ENCODE data around the gene AHCTF1. TPM values are rescaled to one million over a fixed set of nuclear protein-coding genes. Genes with fewer than 3 reads are reported as not detected.

The AHCTF1 gene
- total RNA-seq, 1 experiment from 2014 or later: 112 TPM

DNA sequence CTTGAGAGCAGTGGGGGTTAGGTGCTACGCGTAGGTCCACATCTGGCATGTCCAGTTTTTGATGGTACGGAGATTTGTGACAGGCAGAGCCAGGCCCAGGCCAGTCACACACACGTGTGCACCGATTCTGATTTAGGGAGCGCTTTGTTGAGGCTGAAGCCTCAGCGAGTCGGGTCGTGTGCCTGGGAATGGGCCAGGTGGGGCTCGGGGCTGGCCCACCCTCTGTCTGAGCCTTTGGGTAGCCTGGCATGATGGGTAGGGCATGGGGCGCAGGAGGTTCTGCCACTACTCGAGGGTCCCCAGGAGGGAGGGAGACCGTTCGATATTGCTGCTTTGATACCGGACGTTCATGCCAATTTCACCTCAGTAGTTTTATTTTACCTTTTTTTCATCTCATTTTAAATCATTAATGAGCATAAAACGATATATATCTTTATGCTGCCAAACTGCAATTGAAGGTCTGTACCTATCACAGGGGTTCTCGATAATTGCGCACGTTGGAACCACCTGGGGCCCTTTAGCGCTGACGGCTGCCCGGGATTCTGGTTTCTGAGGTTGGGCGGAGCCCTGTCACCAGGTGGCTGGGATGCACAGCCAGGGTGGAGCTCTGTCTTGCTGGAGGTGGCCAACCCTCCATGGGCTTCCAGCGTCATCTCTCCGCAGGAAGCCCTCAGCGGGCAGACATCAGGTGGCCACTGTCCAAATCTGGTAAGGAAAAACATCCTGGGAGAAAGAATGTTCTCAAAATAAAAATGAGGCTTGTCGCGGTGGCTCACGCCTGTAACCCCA, 135.6 kb downstream of the AHCTF1 start:
- no peaks in the 10 kb centered on the region for H3K36me3 Mint-ChIP-seq (ENCODE audit: insufficient read depth, unreplicated experiment)
- BruUV-seq (replicated peaks): no TSS peak
- H3K9me3 Mint-ChIP-seq (ENCODE audit: unreplicated experiment): no peaks in the 10 kb centered on the region
- TF ChIP-seq CTCF (IDR thresholded peaks at IDR 0.05; ENCODE audit: unreplicated experiment): no peak
- intact Hi-C loops (cut with micrococcal nuclease): no loop called here
- H3K4me1 Mint-ChIP-seq (ENCODE audit: insufficient read depth, unreplicated experiment): peaks cover 14% of the 10 kb centered on the region
- CTCF ChIA-PET: interaction anchor here (0.6 to 1.0 kb wide), 2 partner anchors 106 to 318 kb away, joined by 3 read pairs; no protein-coding TSS in a partner anchor
- no peak for DNase-seq (ENCODE audit: unreplicated experiment)
- no peaks in the 10 kb centered on the region for H3K27me3 Mint-ChIP-seq (ENCODE audit: insufficient read depth, unreplicated experiment)
- H3K27ac Mint-ChIP-seq (ENCODE audit: low read depth, unreplicated experiment): no peak overlapping the region
- no peak overlapping the region for H3K4me3 Mint-ChIP-seq (ENCODE audit: unreplicated experiment)
- POLR2A ChIA-PET: no interaction called here

DNA sequence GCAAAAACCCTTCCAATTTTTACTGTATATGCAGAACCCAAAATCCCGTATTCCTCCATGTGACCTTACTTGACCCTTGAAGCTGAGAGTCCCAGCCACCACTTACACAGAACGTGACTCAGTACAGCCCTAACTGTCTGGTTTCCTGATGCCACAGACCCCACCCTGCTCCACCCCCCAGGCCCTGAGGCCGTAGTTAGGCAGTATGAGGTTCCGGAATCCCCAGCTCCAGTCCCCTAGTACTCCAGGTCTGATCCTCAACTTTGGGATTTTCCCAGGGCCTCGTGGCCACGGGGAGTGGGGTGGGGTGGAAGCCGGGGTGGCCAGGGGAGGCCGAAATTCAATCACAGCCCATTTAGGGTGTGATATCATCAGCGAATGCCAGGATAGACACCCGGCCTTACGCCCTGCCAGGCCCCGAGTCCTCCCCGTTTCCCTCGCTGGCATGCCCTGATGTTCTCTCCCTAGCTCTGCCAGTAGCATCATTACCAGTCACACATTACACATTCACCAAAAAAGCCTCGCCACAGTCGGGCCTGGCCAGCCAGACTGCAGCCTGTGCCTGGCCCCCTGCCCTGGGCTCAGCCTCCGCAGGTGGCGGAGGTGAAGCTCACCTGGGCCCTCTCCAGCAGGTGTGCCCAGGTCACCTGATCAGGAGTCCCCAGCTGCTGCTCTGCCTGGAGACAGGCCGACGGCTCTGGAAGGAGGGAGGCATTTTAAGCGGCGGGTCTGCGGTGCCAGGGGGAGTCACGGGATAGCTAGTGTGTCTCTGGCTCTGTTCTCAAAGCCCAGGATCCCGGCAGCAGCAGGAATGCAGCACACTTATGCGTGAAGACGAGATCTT, 136.7 kb downstream of the AHCTF1 start:
- peak; percentile 50 for DNase-seq (ENCODE audit: unreplicated experiment)
- H3K4me3 Mint-ChIP-seq (ENCODE audit: unreplicated experiment): no peak overlapping the region
- no peak for TF ChIP-seq CTCF (IDR thresholded peaks at IDR 0.05; ENCODE audit: unreplicated experiment)
- no peaks in the 10 kb centered on the region for H3K36me3 Mint-ChIP-seq (ENCODE audit: insufficient read depth, unreplicated experiment)
- CTCF ChIA-PET: interaction anchor here (0.6 to 1.0 kb wide), 2 partner anchors 42 to 105 kb away, joined by 3 read pairs; no protein-coding TSS in a partner anchor
- no peaks in the 10 kb centered on the region for H3K9me3 Mint-ChIP-seq (ENCODE audit: unreplicated experiment)
- no peaks in the 10 kb centered on the region for H3K27me3 Mint-ChIP-seq (ENCODE audit: insufficient read depth, unreplicated experiment)
- intact Hi-C loops (cut with micrococcal nuclease): no loop called here
- POLR2A ChIA-PET: interaction anchor here (0.5 to 0.6 kb wide), 2 partner anchors 39 to 203 kb away, joined by 3 to 4 read pairs; no protein-coding TSS in a partner anchor
- H3K4me1 Mint-ChIP-seq (ENCODE audit: insufficient read depth, unreplicated experiment): peaks cover 14% of the 10 kb centered on the region
- no peak overlapping the region for H3K27ac Mint-ChIP-seq (ENCODE audit: low read depth, unreplicated experiment)
- no TSS peak for BruUV-seq (replicated peaks)

- no TSS peak for BruUV-seq (replicated peaks)
- H3K27ac Mint-ChIP-seq (ENCODE audit: low read depth, unreplicated experiment): no peak overlapping the region
- H3K9me3 Mint-ChIP-seq (ENCODE audit: unreplicated experiment): no peaks in the 10 kb centered on the region
- ChIA-PET POLR2A (interaction anchor here (0.5 kb wide), 1 partner anchor 39 kb away, joined by 4 read pairs; no protein-coding TSS in a partner anchor), CTCF (interaction anchor here (0.6 kb wide), 1 partner anchor 43 kb away, joined by 3 read pairs; no protein-coding TSS in a partner anchor)
- peaks cover 14% of the 10 kb centered on the region for H3K4me1 Mint-ChIP-seq (ENCODE audit: insufficient read depth, unreplicated experiment)
- H3K27me3 Mint-ChIP-seq (ENCODE audit: insufficient read depth, unreplicated experiment): no peaks in the 10 kb centered on the region
- no peak for TF ChIP-seq CTCF (IDR thresholded peaks at IDR 0.05; ENCODE audit: unreplicated experiment)
- no peak for DNase-seq (ENCODE audit: unreplicated experiment)
- intact Hi-C loops (cut with micrococcal nuclease): no loop called here
- no peak overlapping the region for H3K4me3 Mint-ChIP-seq (ENCODE audit: unreplicated experiment)
- H3K36me3 Mint-ChIP-seq (ENCODE audit: insufficient read depth, unreplicated experiment): no peaks in the 10 kb centered on the region
These were observed 137.5 kb downstream of the AHCTF1 start for GRCh38 chr1:246794048-246794827.

Measured in MCF 10A (cell line).